ENCODE measurements around the gene CACNA1I. TPM values are rescaled to one million over a fixed set of nuclear protein-coding genes. Genes with fewer than 3 reads are reported as not detected.

Gene CACNA1I
- total and polyA plus RNA-seq, 7 donors, result 0.01 to 0.14 (median 0.04) TPM; not detected in 2

DNA sequence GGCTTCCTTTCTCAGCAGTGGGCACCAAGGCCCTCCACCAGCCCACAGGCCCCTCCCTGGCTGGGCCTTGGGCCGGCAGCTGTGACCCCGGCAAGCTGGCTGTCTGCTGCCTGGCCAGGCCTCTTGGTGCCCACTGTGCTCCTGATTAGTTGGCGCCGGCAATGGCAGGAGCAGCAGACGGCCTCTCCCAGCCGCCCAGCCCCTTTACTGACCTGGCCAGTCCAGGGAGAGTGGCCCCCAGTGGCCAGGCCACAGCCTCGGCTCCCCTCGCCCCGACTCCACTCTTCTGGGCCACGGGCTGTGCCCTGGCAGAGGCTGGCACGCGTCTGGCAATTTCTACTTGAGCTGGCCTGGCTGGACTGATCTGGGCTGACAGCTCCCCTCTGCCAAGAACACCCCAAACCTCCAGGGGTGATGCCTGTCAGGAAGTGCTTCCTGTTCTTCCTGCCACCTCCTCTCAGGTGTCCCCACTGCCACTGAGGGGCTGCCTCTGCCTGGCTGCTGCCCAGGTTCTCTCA lies 58.1 kb downstream of the CACNA1I start:
- DNase-seq (no peak), ATAC-seq (no peak)
- Histone ChIP-seq H3K4me1 (no peaks in the 10 kb centered on the region), H3K9me3 (no peaks in the 10 kb centered on the region), H3K4me3 (no peak overlapping the region), H3K27ac (no peak overlapping the region), H3K36me3 (ENCODE audit: insufficient read depth in 1 of 2, low read depth in 1 of 2) (no peaks in the 10 kb centered on the region), H3K27me3 (ENCODE audit: insufficient read depth in 3 of 3, low read length in 2 of 3) (peaks cover 0 to 58% (median 13%) of the 10 kb centered on the region in 3 donors)
- WGBS, 3 donors, result 34 to 54% (median 48%) methylated on average over 10 to 12 of the region's 12 CpGs
- intact Hi-C loops (cut with DNase I), result no loop called here
- TF ChIP-seq, protein P1, sequence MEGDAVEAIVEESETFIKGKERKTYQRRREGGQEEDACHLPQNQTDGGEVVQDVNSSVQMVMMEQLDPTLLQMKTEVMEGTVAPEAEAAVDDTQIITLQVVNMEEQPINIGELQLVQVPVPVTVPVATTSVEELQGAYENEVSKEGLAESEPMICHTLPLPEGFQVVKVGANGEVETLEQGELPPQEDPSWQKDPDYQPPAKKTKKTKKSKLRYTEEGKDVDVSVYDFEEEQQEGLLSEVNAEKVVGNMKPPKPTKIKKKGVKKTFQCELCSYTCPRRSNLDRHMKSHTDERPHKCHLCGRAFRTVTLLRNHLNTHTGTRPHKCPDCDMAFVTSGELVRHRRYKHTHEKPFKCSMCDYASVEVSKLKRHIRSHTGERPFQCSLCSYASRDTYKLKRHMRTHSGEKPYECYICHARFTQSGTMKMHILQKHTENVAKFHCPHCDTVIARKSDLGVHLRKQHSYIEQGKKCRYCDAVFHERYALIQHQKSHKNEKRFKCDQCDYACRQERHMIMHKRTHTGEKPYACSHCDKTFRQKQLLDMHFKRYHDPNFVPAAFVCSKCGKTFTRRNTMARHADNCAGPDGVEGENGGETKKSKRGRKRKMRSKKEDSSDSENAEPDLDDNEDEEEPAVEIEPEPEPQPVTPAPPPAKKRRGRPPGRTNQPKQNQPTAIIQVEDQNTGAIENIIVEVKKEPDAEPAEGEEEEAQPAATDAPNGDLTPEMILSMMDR (IDR thresholded peaks at IDR 0.05), result no peak

GRCh38 chr22:39629851-39630250 lies 59.3 kb downstream of the CACNA1I start:
- Histone ChIP-seq H3K27ac (no peak overlapping the region), H3K4me3 (no peak overlapping the region), H3K9me3 (no peaks in the 10 kb centered on the region), H3K27me3 (ENCODE audit: insufficient read depth in 3 of 3, low read length in 2 of 3) (peaks cover 0 to 47% (median 16%) of the 10 kb centered on the region in 3 donors), H3K4me1 (no peaks in the 10 kb centered on the region), H3K36me3 (ENCODE audit: insufficient read depth in 1 of 2, low read depth in 1 of 2) (no peaks in the 10 kb centered on the region)
- TF ChIP-seq, protein P1 (IDR thresholded peaks at IDR 0.05), result no peak
- DNase-seq (no peak), ATAC-seq (no peak)
- intact Hi-C loops (cut with DNase I), result no loop called here
- WGBS, 3 donors, result 73 to 90% (median 79%) methylated on average over 8 of the region's 8 CpGs

GRCh38 chr22:39630721-39631120 lies 60.2 kb downstream of the CACNA1I start:
- H3K36me3 ChIP-seq (ENCODE audit: insufficient read depth in 1 of 2, low read depth in 1 of 2), result no peaks in the 10 kb centered on the region
- no peak overlapping the region for H3K4me3 ChIP-seq
- TF ChIP-seq, protein P1 (IDR thresholded peaks at IDR 0.05), result no peak
- no peaks in the 10 kb centered on the region for H3K4me1 ChIP-seq
- peaks cover 0 to 39% (median 16%) of the 10 kb centered on the region in 3 donors for H3K27me3 ChIP-seq (ENCODE audit: insufficient read depth in 3 of 3, low read length in 2 of 3)
- intact Hi-C loops (cut with DNase I), result no loop called here
- H3K9me3 ChIP-seq, result no peaks in the 10 kb centered on the region
- WGBS, 3 donors, result 82 to 85% (median 85%) methylated on average over 8 of the region's 8 CpGs
- no peak overlapping the region for H3K27ac ChIP-seq
- ATAC-seq (no peak), DNase-seq (no peak)

GRCh38 chr22:39631381-39632286 lies 61.1 kb downstream of the CACNA1I start:
- no peak overlapping the region for H3K27ac ChIP-seq
- TF ChIP-seq, protein P1 (IDR thresholded peaks at IDR 0.05), result no peak
- DNase-seq (no peak), ATAC-seq (no peak)
- WGBS, 3 donors, result 72 to 76% (median 74%) methylated on average over 14 to 16 of the region's 16 CpGs
- no peaks in the 10 kb centered on the region for H3K9me3 ChIP-seq
- H3K36me3 ChIP-seq (ENCODE audit: insufficient read depth in 1 of 2, low read depth in 1 of 2), result no peaks in the 10 kb centered on the region
- H3K4me3 ChIP-seq, result no peak overlapping the region
- H3K27me3 ChIP-seq (ENCODE audit: insufficient read depth in 3 of 3, low read length in 2 of 3), result peaks cover 0 to 30% (median 15%) of the 10 kb centered on the region in 3 donors
- intact Hi-C loops (cut with DNase I), result no loop called here
- no peaks in the 10 kb centered on the region for H3K4me1 ChIP-seq

Data from psoas muscle (tissue), 8 donors.